A673 (cell line): ENCODE data around the gene PRIM1.

Experiments
- CTCF ChIP-seq: fragments of 300-800, 200-600 bp; sonication (generic); conservative IDR thresholded peaks from 2 replicates; pipeline ENCODE4 v1.5.1; 2017; ENCODE audit warnings: low read depth, mild to moderate bottlenecking, antibody characterized with exemption, low read length, moderate library complexity, mixed read lengths
- EZH2 ChIP-seq: fragments of 200-600 bp; sonication (generic); IDR thresholded peaks from 2 replicates; pipeline ENCODE4 v1.6.1; 2017; ENCODE audit warnings: borderline replicate concordance, low read depth, mild to moderate bottlenecking, mixed read lengths, antibody characterized with exemption, low read length; ENCODE audit not compliant: poor library complexity, severe bottlenecking

- no peak for TF ChIP-seq EZH2
- no peak for TF ChIP-seq CTCF
These were observed 1.4 kb upstream of the PRIM1 start for GRCh38 chr12:56753566-56753965.
